HTR-8/SVneo (cell line): ENCODE results near the gene RRAS.

Experiments
- DNase-seq: peaks from one replicate; pipeline ENCODE4 v3.0.0; 2011; ENCODE audit warnings: low spot score, mixed read lengths; ENCODE audit not compliant: insufficient read length
- FAIRE-seq: peaks from 2 replicates; lab custom pipeline; 2011; peaks lifted over from hg19 to GRCh38; lab: Jason Lieb, UNC

Gene RRAS

GRCh38 chr19:49640113-49640898 lies at the start of gene RRAS:
TSS of gene RRAS (minus strand) at chr19:49640143. CDS start at chr19:49640098, 45 bp downstream.
- peak; percentile 97 for FAIRE-seq

GRCh38 chr19:49689133-49690078 lies 49.5 kb upstream of the RRAS start, which contains the start of gene ADM5:
TSS of gene ADM5 (plus strand) at chr19:49689594. CDS start at chr19:49689838, 244 bp downstream.
- FAIRE-seq, result no peak
- DNase-seq, result no peak

More at GRCh38 chr19:49640113-49640898, at the start of gene RRAS:
- DNase-seq, result peak; percentile 95

GRCh38 chr19:49688531-49689132 lies 48.7 kb upstream of the RRAS start:
- DNase-seq (no peak), FAIRE-seq (no peak)

- FAIRE-seq (no peak), DNase-seq (no peak)
These were observed 47.8 kb upstream of the RRAS start for GRCh38 chr19:49687566-49688316.

GRCh38 chr19:49687150-49687549 lies 47.2 kb upstream of the RRAS start:
- no peak for FAIRE-seq
- no peak for DNase-seq

- no peak for FAIRE-seq
- DNase-seq, result no peak
These were observed 46.7 kb upstream of the RRAS start for GRCh38 chr19:49686503-49687088.

- DNase-seq (no peak), FAIRE-seq (peak; percentile 9)
These were observed 45.9 kb upstream of the RRAS start for GRCh38 chr19:49685845-49686332.

GRCh38 chr19:49684983-49685553 lies 45.1 kb upstream of the RRAS start:
- DNase-seq (no peak), FAIRE-seq (no peak)

- DNase-seq (no peak), FAIRE-seq (no peak)
These were observed 44.5 kb upstream of the RRAS start for GRCh38 chr19:49684251-49684982.

GRCh38 chr19:49683814-49684250 lies 43.9 kb upstream of the RRAS start:
- DNase-seq (no peak), FAIRE-seq (no peak)

- DNase-seq (no peak), FAIRE-seq (no peak)
These were observed 42.3 kb upstream of the RRAS start for GRCh38 chr19:49682274-49682673.

- no peak for FAIRE-seq
- DNase-seq, result no peak
These were observed 41.9 kb upstream of the RRAS start for GRCh38 chr19:49681830-49682229.

GRCh38 chr19:49680421-49681351 lies 40.7 kb upstream of the RRAS start:
- peak; percentile 92 for DNase-seq
- FAIRE-seq, result peak; percentile 26

- FAIRE-seq (no peak), DNase-seq (no peak)
These were observed 39.9 kb upstream of the RRAS start for GRCh38 chr19:49679771-49680413.

- no peak for DNase-seq
- FAIRE-seq, result no peak
These were observed 39.2 kb upstream of the RRAS start for GRCh38 chr19:49678985-49679770.
